WTC11 (cell line): ENCODE data around the gene DMD. TPM values are rescaled to one million over a fixed set of nuclear protein-coding genes. Genes with fewer than 3 reads are reported as not detected.

Experiments
- ATAC-seq: fragments of 200-7000 bp; cut with Tn5 transposase; 2 replicates; pipeline ENCODE4 v1.10.0; 2021; ENCODE audit warnings: mild to moderate bottlenecking, moderate library complexity
- CTCF ChIA-PET: fragments of 300-600 bp; sonication (Branson Sonifier 250); formaldehyde crosslinking; loops from one replicate; lab custom pipeline; 2021; ENCODE audit warnings: antibody characterized with exemption; lab: Charles Lee
- POLR2A ChIA-PET: fragments of 350-600 bp; sonication (Branson Sonifier 250); formaldehyde crosslinking; loops from one replicate; lab custom pipeline; 2021; ENCODE audit warnings: antibody characterized with exemption; lab: Charles Lee
- DNase-seq: peaks from one replicate; pipeline ENCODE4 v3.0.0; 2021; ENCODE audit warnings: low spot score
- H3K27ac Mint-ChIP-seq: 2 replicates; pipeline ENCODE4 v1.8.0; 2021; ENCODE audit warnings: mixed read lengths
- H3K27me3 Mint-ChIP-seq: 2 replicates; pipeline ENCODE4 v1.8.0; 2021; ENCODE audit warnings: low read depth, mild to moderate bottlenecking, moderate library complexity, mixed read lengths
- H3K36me3 Mint-ChIP-seq: 2 replicates; pipeline ENCODE4 v1.8.0; 2021; ENCODE audit warnings: mixed read lengths
- H3K4me1 Mint-ChIP-seq: 2 replicates; pipeline ENCODE4 v1.8.0; 2022; ENCODE audit warnings: mixed read lengths
- H3K4me3 Mint-ChIP-seq: 2 replicates; pipeline ENCODE4 v1.8.0; 2021; ENCODE audit warnings: mild to moderate bottlenecking, moderate library complexity, mixed read lengths
- H3K9me3 Mint-ChIP-seq: 2 replicates; pipeline ENCODE4 v1.8.0; 2021; ENCODE audit warnings: mixed read lengths
- ETV6 ChIP-seq: sonication (generic); formaldehyde crosslinking; IDR thresholded peaks from 2 replicates; pipeline ENCODE4 v1.8.1; 2022; ENCODE audit warnings: mild to moderate bottlenecking, missing genetic modification reagents
- FOXJ3 ChIP-seq: sonication (generic); formaldehyde crosslinking; IDR thresholded peaks from 2 replicates; pipeline ENCODE4 v1.9.0; 2021; ENCODE audit warnings: missing genetic modification reagents, mild to moderate bottlenecking, borderline replicate concordance
- JUN ChIP-seq: sonication (generic); formaldehyde crosslinking; IDR thresholded peaks from 2 replicates; pipeline ENCODE4 v1.8.0; 2023; ENCODE audit warnings: mild to moderate bottlenecking, missing genetic modification reagents
- NFATC4 ChIP-seq: fragments of 250-450 bp; sonication (Bioruptor Pico); IDR thresholded peaks from 2 replicates; pipeline ENCODE4 v1.9.0; 2021; ENCODE audit warnings: mild to moderate bottlenecking
- NR1H2 ChIP-seq: sonication (generic); formaldehyde crosslinking; IDR thresholded peaks from 2 replicates; pipeline ENCODE4 v1.9.0; 2021; ENCODE audit warnings: mild to moderate bottlenecking, moderate library complexity, missing genetic modification reagents
- NR3C1 ChIP-seq: sonication (generic); formaldehyde crosslinking; conservative IDR thresholded peaks from 2 replicates; pipeline ENCODE4 v1.8.1; 2023; ENCODE audit warnings: low read depth, mild to moderate bottlenecking, missing genetic modification reagents
- SOX15 ChIP-seq: fragments of 250-450 bp; sonication (Bioruptor Pico); IDR thresholded peaks from 2 replicates; pipeline ENCODE4 v1.9.0; 2021; ENCODE audit warnings: mild to moderate bottlenecking
- TCF7 ChIP-seq: sonication (generic); formaldehyde crosslinking; IDR thresholded peaks from 2 replicates; pipeline ENCODE4 v1.8.0; 2022; ENCODE audit warnings: mild to moderate bottlenecking, low read depth, missing genetic modification reagents, moderate library complexity
- ZNF138 ChIP-seq: sonication (generic); formaldehyde crosslinking; conservative IDR thresholded peaks from 2 replicates; pipeline ENCODE4 v1.8.1; 2022; ENCODE audit warnings: mild to moderate bottlenecking, moderate library complexity, missing genetic modification reagents
- ZNF232 ChIP-seq: sonication (generic); formaldehyde crosslinking; IDR thresholded peaks from 2 replicates; pipeline ENCODE4 v1.8.0; 2022; ENCODE audit warnings: mild to moderate bottlenecking, missing genetic modification reagents
- total RNA-seq: library from RNA; stranded (reverse); gene quantifications from 3 replicates; pipeline ENCODE4 v1.2.3, GENCODE V29; 2021
- TF ChIP-seq, protein P1 (sequence below): sonication (generic); formaldehyde crosslinking; IDR thresholded peaks from 2 replicates; pipeline ENCODE4 v1.8.1; 2023; ENCODE audit warnings: mild to moderate bottlenecking, missing genetic modification reagents, borderline replicate concordance
- TF ChIP-seq, protein P2 (sequence below): fragments of 250-450 bp; sonication (Bioruptor Pico); IDR thresholded peaks from 2 replicates; pipeline ENCODE4 v2.1.2; 2022; ENCODE audit warnings: mild to moderate bottlenecking, moderate library complexity
- TF ChIP-seq, protein P3 (sequence below): fragments of 250-450 bp; sonication (Bioruptor Pico); conservative IDR thresholded peaks from 2 replicates; pipeline ENCODE4 v1.9.0; 2021; ENCODE audit warnings: mild to moderate bottlenecking
- TF ChIP-seq, protein P4 (sequence below): sonication (generic); formaldehyde crosslinking; IDR thresholded peaks from 2 replicates; pipeline ENCODE4 v1.8.1; 2023; ENCODE audit warnings: mild to moderate bottlenecking, moderate library complexity, missing genetic modification reagents
- TF ChIP-seq, protein P5 (sequence below): sonication (generic); formaldehyde crosslinking; IDR thresholded peaks from 2 replicates; pipeline ENCODE4 v1.8.1; 2023; ENCODE audit warnings: mild to moderate bottlenecking, missing genetic modification reagents, moderate library complexity
- TF ChIP-seq, protein P6 (sequence below): sonication (generic); formaldehyde crosslinking; IDR thresholded peaks from 2 replicates; pipeline ENCODE4 v1.8.0; 2023; ENCODE audit warnings: mild to moderate bottlenecking, missing genetic modification reagents

Gene DMD
- total RNA-seq, 1 experiment from 2014 or later: 9.1 TPM

DNA sequence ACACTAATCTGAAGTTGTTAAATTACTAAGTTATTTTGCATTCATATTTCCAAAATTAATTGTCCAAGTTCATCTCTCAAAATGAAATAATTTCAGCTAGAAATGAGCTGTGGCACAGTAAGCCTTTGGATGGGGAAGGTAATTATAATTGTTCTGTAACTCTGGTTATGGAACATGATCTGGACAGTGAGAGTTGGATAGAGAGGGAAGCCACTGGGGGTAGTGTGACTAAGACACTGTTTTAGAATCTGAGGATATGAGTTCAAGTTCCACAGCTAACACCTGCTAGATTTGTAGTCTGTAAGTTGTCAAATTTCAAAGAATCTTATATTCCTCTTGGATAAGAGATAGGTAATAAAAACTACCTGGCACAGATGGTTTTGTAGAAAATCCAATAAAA is 49.5 kb downstream of the DMD start:
- H3K27me3 Mint-ChIP-seq: no peaks in the 10 kb centered on the region; the same call in 1 of the 2 replicates
- no peaks in the 10 kb centered on the region for H3K4me1 Mint-ChIP-seq
- H3K36me3 Mint-ChIP-seq: 0 out of 2 replicates have a peak, but pooled peaks cover 4% of the 10 kb centered on the region
- POLR2A ChIA-PET: no interaction called here
- TF ChIP-seq FOXJ3 (CRISPR knock-in tag): no peak
- ATAC-seq (no peak), DNase-seq (no peak)
- no peak overlapping the region for H3K4me3 Mint-ChIP-seq
- CTCF ChIA-PET: no interaction called here
- H3K9me3 Mint-ChIP-seq: peaks cover 10% of the 10 kb centered on the region
- no peak overlapping the region for H3K27ac Mint-ChIP-seq

DNA sequence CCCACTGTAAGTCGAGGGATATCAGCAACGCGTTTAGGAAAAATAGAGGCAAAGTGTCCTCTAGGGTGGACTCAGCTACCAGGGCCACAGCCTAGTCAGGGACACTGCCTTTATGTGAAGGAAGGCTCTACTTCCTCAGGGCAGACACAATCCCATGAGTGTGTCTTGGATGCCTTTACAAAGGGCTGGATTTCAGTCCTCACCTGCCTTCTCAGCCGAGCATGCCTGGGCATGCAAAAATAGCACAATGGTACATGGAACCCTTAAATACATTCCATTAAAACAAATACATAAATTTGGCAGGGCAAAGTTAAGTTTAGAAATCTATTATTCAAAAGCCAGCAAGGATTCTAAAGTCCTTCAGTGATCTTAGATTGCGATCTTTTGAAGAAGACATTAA is 51.1 kb downstream of the DMD start:
- TF ChIP-seq, protein P1, sequence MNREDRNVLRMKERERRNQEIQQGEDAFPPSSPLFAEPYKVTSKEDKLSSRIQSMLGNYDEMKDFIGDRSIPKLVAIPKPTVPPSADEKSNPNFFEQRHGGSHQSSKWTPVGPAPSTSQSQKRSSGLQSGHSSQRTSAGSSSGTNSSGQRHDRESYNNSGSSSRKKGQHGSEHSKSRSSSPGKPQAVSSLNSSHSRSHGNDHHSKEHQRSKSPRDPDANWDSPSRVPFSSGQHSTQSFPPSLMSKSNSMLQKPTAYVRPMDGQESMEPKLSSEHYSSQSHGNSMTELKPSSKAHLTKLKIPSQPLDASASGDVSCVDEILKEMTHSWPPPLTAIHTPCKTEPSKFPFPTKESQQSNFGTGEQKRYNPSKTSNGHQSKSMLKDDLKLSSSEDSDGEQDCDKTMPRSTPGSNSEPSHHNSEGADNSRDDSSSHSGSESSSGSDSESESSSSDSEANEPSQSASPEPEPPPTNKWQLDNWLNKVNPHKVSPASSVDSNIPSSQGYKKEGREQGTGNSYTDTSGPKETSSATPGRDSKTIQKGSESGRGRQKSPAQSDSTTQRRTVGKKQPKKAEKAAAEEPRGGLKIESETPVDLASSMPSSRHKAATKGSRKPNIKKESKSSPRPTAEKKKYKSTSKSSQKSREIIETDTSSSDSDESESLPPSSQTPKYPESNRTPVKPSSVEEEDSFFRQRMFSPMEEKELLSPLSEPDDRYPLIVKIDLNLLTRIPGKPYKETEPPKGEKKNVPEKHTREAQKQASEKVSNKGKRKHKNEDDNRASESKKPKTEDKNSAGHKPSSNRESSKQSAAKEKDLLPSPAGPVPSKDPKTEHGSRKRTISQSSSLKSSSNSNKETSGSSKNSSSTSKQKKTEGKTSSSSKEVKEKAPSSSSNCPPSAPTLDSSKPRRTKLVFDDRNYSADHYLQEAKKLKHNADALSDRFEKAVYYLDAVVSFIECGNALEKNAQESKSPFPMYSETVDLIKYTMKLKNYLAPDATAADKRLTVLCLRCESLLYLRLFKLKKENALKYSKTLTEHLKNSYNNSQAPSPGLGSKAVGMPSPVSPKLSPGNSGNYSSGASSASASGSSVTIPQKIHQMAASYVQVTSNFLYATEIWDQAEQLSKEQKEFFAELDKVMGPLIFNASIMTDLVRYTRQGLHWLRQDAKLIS (CRISPR knock-in tag): no peak
- TF ChIP-seq TCF7 (no peak), ZNF232 (CRISPR knock-in tag) (no peak), ZNF138 (CRISPR knock-in tag) (no peak), NFATC4 (CRISPR knock-in tag) (no peak), NR3C1 (CRISPR knock-in tag) (no peak), NR1H2 (CRISPR knock-in tag) (no peak), FOXJ3 (CRISPR knock-in tag) (no peak)
- TF ChIP-seq, protein P2, sequence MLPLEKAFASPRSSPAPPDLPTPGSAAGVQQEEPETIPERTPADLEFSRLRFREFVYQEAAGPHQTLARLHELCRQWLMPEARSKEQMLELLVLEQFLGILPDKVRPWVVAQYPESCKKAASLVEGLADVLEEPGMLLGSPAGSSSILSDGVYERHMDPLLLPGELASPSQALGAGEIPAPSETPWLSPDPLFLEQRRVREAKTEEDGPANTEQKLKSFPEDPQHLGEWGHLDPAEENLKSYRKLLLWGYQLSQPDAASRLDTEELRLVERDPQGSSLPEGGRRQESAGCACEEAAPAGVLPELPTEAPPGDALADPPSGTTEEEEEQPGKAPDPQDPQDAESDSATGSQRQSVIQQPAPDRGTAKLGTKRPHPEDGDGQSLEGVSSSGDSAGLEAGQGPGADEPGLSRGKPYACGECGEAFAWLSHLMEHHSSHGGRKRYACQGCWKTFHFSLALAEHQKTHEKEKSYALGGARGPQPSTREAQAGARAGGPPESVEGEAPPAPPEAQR (CRISPR knock-in tag): no peak
- TF ChIP-seq, protein P3, sequence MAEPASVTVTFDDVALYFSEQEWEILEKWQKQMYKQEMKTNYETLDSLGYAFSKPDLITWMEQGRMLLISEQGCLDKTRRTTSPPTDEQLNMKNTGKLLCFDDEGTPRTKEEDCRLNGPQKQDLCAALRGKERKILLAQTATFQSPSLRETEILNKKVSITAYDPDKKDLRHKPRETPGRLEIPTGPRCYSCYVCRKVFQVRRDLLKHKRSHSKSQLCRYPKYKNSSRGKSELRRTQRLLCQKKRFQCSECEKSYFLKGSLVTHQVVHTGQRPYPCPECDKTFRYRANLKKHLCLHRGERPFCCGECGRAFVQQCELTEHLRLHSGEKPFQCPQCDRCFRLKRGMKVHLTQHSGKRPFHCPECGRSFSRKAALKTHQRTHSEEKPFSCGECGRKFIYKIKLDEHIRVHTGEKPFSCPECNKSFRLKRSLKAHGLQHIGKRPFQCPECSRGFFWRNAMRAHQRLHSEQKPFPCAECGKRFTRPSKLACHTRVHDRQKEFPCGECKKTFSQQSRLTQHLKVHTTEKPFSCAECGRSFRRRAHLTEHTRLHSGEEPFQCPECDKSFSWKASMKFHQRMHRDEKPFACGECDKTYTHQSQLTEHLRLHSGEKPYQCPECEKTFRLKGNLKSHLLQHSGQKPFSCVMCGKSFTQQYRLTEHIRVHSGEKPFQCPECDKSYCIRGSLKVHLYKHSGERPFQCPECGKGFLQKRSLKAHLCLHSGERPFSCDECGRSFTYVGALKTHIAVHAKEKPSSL: no peak
- ATAC-seq (no peak), DNase-seq (no peak)
- peaks cover 7% of the 10 kb centered on the region; the same call in 1 of the 2 replicates for H3K36me3 Mint-ChIP-seq
- no peak overlapping the region for H3K4me3 Mint-ChIP-seq
- POLR2A ChIA-PET: no interaction called here
- H3K4me1 Mint-ChIP-seq: no peaks in the 10 kb centered on the region
- CTCF ChIA-PET: no interaction called here
- H3K27ac Mint-ChIP-seq: no peak overlapping the region
- peaks cover 10% of the 10 kb centered on the region for H3K9me3 Mint-ChIP-seq
- H3K27me3 Mint-ChIP-seq: no peaks in the 10 kb centered on the region

DNA sequence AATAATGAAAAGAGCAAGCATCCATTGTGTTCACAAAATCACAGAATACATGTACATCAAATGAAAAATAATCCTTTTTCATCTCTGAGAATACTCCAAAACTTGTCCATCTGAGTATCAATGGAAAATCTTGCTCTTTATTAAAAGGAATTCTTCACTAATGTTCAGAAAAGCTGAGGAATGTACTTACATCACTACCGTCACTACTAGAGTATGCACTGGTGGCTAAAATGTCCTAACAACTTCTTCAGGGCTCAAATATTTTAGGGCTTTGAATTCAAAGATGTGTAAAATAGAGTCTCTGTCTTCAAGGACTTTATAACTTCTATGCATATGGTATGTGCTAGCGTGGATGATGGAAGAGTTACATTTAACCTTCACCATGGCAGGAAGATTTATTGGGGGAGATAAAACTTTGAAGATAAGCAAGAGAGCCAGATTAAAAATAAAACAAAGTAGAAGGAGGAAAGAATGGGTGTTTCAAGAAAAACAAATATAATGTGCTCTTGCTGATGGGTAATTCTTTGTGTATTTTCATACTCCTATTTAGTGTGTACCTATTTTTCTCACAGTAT is 55.1 kb downstream of the DMD start:
- no peak overlapping the region for H3K27ac Mint-ChIP-seq
- ChIA-PET CTCF (no interaction called here), POLR2A (no interaction called here)
- no peaks in the 10 kb centered on the region for H3K27me3 Mint-ChIP-seq
- peaks cover 10% of the 10 kb centered on the region for H3K9me3 Mint-ChIP-seq
- H3K4me1 Mint-ChIP-seq: no peaks in the 10 kb centered on the region
- ATAC-seq (no peak), DNase-seq (no peak)
- peaks cover 7% of the 10 kb centered on the region; the same call in 1 of the 2 replicates for H3K36me3 Mint-ChIP-seq
- no peak overlapping the region for H3K4me3 Mint-ChIP-seq
- TF ChIP-seq, protein P4, sequence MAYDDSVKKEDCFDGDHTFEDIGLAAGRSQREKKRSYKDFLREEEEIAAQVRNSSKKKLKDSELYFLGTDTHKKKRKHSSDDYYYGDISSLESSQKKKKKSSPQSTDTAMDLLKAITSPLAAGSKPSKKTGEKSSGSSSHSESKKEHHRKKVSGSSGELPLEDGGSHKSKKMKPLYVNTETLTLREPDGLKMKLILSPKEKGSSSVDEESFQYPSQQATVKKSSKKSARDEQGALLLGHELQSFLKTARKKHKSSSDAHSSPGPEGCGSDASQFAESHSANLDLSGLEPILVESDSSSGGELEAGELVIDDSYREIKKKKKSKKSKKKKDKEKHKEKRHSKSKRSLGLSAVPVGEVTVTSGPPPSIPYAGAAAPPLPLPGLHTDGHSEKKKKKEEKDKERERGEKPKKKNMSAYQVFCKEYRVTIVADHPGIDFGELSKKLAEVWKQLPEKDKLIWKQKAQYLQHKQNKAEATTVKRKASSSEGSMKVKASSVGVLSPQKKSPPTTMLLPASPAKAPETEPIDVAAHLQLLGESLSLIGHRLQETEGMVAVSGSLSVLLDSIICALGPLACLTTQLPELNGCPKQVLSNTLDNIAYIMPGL: no peak
- TF ChIP-seq ETV6 (CRISPR knock-in tag): no peak
- no peak for TF ChIP-seq SOX15 (CRISPR knock-in tag)
- TF ChIP-seq, protein P5, sequence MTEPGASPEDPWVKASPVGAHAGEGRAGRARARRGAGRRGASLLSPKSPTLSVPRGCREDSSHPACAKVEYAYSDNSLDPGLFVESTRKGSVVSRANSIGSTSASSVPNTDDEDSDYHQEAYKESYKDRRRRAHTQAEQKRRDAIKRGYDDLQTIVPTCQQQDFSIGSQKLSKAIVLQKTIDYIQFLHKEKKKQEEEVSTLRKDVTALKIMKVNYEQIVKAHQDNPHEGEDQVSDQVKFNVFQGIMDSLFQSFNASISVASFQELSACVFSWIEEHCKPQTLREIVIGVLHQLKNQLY (CRISPR knock-in tag): no peak
- TF ChIP-seq, protein P3: no peak
- no peak for TF ChIP-seq JUN (CRISPR knock-in tag)
- TF ChIP-seq, protein P6, sequence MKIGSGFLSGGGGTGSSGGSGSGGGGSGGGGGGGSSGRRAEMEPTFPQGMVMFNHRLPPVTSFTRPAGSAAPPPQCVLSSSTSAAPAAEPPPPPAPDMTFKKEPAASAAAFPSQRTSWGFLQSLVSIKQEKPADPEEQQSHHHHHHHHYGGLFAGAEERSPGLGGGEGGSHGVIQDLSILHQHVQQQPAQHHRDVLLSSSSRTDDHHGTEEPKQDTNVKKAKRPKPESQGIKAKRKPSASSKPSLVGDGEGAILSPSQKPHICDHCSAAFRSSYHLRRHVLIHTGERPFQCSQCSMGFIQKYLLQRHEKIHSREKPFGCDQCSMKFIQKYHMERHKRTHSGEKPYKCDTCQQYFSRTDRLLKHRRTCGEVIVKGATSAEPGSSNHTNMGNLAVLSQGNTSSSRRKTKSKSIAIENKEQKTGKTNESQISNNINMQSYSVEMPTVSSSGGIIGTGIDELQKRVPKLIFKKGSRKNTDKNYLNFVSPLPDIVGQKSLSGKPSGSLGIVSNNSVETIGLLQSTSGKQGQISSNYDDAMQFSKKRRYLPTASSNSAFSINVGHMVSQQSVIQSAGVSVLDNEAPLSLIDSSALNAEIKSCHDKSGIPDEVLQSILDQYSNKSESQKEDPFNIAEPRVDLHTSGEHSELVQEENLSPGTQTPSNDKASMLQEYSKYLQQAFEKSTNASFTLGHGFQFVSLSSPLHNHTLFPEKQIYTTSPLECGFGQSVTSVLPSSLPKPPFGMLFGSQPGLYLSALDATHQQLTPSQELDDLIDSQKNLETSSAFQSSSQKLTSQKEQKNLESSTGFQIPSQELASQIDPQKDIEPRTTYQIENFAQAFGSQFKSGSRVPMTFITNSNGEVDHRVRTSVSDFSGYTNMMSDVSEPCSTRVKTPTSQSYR (CRISPR knock-in tag): no peak
